Measurements from ENCODE around the gene GALT.

GALT gene

GRCh38 chr9:34691936-34692315 lies 45.5 kb downstream of the GALT start:
- H3K9me3 ChIP-seq (ENCODE audit: control insufficient read depth, low read length) = no peaks in the 10 kb centered on the region
- no peak for TF ChIP-seq CTCF (IDR thresholded peaks at IDR 0.05)
- no peaks in the 10 kb centered on the region for H3K79me2 ChIP-seq
- H3K4me3 ChIP-seq (ENCODE audit: low read depth, low read length) = no peak overlapping the region
- no peak overlapping the region for H3K4me2 ChIP-seq (ENCODE audit: low read length)
- H3K27ac ChIP-seq = no peak overlapping the region
- no peak overlapping the region for H2AFZ ChIP-seq
- no peaks in the 10 kb centered on the region for H3K36me3 ChIP-seq (ENCODE audit: control insufficient read depth, insufficient read depth, low read length)
- no peak overlapping the region for H3K9ac ChIP-seq
- H3K27me3 ChIP-seq (ENCODE audit: control insufficient read depth, insufficient read depth, low read length) = no peaks in the 10 kb centered on the region
- no peaks in the 10 kb centered on the region for H3K4me1 ChIP-seq

GRCh38 chr9:34693560-34693959 lies 47.1 kb downstream of the GALT start:
- no peaks in the 10 kb centered on the region for H3K36me3 ChIP-seq (ENCODE audit: control insufficient read depth, insufficient read depth, low read length)
- no peaks in the 10 kb centered on the region for H3K27me3 ChIP-seq (ENCODE audit: control insufficient read depth, insufficient read depth, low read length)
- no peak overlapping the region for H3K4me2 ChIP-seq (ENCODE audit: low read length)
- no peak for TF ChIP-seq CTCF (IDR thresholded peaks at IDR 0.05)
- no peak overlapping the region for H3K27ac ChIP-seq
- H3K9ac ChIP-seq = no peak overlapping the region
- no peak overlapping the region for H2AFZ ChIP-seq
- no peak overlapping the region for H3K4me3 ChIP-seq (ENCODE audit: low read depth, low read length)
- H3K9me3 ChIP-seq (ENCODE audit: control insufficient read depth, low read length) = no peaks in the 10 kb centered on the region
- no peaks in the 10 kb centered on the region for H3K79me2 ChIP-seq
- no peaks in the 10 kb centered on the region for H3K4me1 ChIP-seq

- no peak for TF ChIP-seq CTCF (IDR thresholded peaks at IDR 0.05)
- no peaks in the 10 kb centered on the region for H3K4me1 ChIP-seq
- no peak overlapping the region for H3K4me2 ChIP-seq (ENCODE audit: low read length)
- no peaks in the 10 kb centered on the region for H3K79me2 ChIP-seq
- no peaks in the 10 kb centered on the region for H3K9me3 ChIP-seq (ENCODE audit: control insufficient read depth, low read length)
- no peak overlapping the region for H2AFZ ChIP-seq
- H3K9ac ChIP-seq = no peak overlapping the region
- H3K4me3 ChIP-seq (ENCODE audit: low read depth, low read length) = no peak overlapping the region
- H3K36me3 ChIP-seq (ENCODE audit: control insufficient read depth, insufficient read depth, low read length) = no peaks in the 10 kb centered on the region
- no peaks in the 10 kb centered on the region for H3K27me3 ChIP-seq (ENCODE audit: control insufficient read depth, insufficient read depth, low read length)
- H3K27ac ChIP-seq = no peak overlapping the region
Observed at GRCh38 chr9:34694811-34695210, 48.3 kb downstream of the GALT start.

Data from parathyroid adenoma (tissue), 2 donors.